ENCODE results near the gene TIMP1.

DNA sequence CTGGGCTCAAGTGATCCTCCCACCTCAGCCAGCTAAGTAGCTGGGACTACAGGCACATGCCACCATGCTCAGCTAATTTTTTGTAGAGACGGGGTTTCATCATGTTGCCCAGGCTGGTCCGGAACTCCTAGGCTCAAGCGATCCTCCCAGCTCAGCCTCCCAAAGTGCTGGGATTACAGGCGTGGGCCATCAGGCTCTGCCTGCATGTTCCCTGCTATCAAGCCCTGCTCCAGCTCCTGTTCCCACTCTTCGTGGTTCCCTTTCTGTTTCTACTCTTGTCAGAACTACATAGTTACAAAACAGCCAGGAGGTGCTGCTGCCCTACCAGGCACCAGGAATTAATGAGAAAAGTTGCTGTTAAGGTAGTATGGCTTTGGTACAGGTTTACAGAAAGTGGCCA lies 8.7 kb downstream of the TIMP1 start:
- TF ChIP-seq, protein P1, sequence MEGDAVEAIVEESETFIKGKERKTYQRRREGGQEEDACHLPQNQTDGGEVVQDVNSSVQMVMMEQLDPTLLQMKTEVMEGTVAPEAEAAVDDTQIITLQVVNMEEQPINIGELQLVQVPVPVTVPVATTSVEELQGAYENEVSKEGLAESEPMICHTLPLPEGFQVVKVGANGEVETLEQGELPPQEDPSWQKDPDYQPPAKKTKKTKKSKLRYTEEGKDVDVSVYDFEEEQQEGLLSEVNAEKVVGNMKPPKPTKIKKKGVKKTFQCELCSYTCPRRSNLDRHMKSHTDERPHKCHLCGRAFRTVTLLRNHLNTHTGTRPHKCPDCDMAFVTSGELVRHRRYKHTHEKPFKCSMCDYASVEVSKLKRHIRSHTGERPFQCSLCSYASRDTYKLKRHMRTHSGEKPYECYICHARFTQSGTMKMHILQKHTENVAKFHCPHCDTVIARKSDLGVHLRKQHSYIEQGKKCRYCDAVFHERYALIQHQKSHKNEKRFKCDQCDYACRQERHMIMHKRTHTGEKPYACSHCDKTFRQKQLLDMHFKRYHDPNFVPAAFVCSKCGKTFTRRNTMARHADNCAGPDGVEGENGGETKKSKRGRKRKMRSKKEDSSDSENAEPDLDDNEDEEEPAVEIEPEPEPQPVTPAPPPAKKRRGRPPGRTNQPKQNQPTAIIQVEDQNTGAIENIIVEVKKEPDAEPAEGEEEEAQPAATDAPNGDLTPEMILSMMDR (IDR thresholded peaks at IDR 0.05), result no peak
- TF ChIP-seq POLR2AphosphoS5 (IDR thresholded peaks at IDR 0.05; ENCODE audit: insufficient read depth in 1 of 2, low read depth in 1 of 2) (no peak), POLR2A (IDR thresholded peaks at IDR 0.05) (no peak)

All from vagina (tissue), 2 donors.